Lung (tissue), 12 donors: ENCODE results near the gene CAP2. TPM values are rescaled to one million over a fixed set of nuclear protein-coding genes. Genes with fewer than 3 reads are reported as not detected.
"Not testable (repeated sequence)": the region's sequence is repeated elsewhere in the genome, so short reads cannot be mapped to it uniquely, and the experiment has no call there.

Experiments
- ATAC-seq: fragments of 200-7000 bp; cut with Tn5 transposase; one replicate; pipeline ENCODE4 v1.9.1; 2020; ENCODE audit warnings: moderate number of reproducible peaks; ENCODE audit not compliant: insufficient read depth, low FRiP score
- DNase-seq, 3 donors: peaks; one replicate each; pipeline ENCODE4 v3.0.0-alpha.2; 2013 to 2017
- H3K27ac ChIP-seq, 2 donors: one replicate each; pipeline ENCODE4 v1.5.1; 2013; ENCODE audit warnings: mild to moderate bottlenecking in 2 of 2, moderate library complexity in 2 of 2, control low read depth in 1 of 2, inconsistent platforms in 1 of 2, low read depth in 1 of 2, low read length in 1 of 2
- H3K27me3 ChIP-seq, 3 donors: one replicate each; pipeline ENCODE4 v1.5.1; 2013; ENCODE audit warnings: low read length in 2 of 3; ENCODE audit not compliant: control insufficient read depth in 3 of 3, insufficient read depth in 3 of 3
- H3K36me3 ChIP-seq, 4 donors: one replicate each; pipeline ENCODE4 v1.5.1; 2013; ENCODE audit warnings: low read length in 4 of 4, mild to moderate bottlenecking in 1 of 4, moderate library complexity in 1 of 4; ENCODE audit not compliant: control insufficient read depth in 4 of 4, insufficient read depth in 4 of 4
- H3K4me1 ChIP-seq, 5 donors: one replicate each; pipeline ENCODE4 v1.5.1; 2013; ENCODE audit warnings: low read length in 5 of 5, mild to moderate bottlenecking in 2 of 5, moderate library complexity in 1 of 5; ENCODE audit not compliant: control insufficient read depth in 5 of 5, insufficient read depth in 5 of 5
- H3K4me3 ChIP-seq: one replicate; pipeline ENCODE4 v1.5.1; 2013; ENCODE audit warnings: mild to moderate bottlenecking, control low read depth, moderate library complexity
- H3K9ac ChIP-seq, 2 donors: one replicate each; pipeline ENCODE4 v1.5.1; 2013; ENCODE audit warnings: low read length in 2 of 2, control low read depth in 1 of 2; ENCODE audit not compliant: insufficient read depth in 1 of 2
- H3K9me3 ChIP-seq, 4 donors: one replicate each; pipeline ENCODE4 v1.5.1; 2013; ENCODE audit warnings: low read length in 3 of 4, mild to moderate bottlenecking in 1 of 4, moderate library complexity in 1 of 4; ENCODE audit not compliant: control insufficient read depth in 4 of 4, insufficient read depth in 3 of 4
- WGBS, 2 donors: extraction: QIAGEN DNeasy Blood & Tissue Kit; methylation state at CpG; one replicate each; pipeline ENCODE4 v1.1.7; 2013; 5-methylcytosine and 5-hydroxymethylcytosine counted together
- polyA plus RNA-seq, 2 donors: library from polyadenylated mRNA; stranded (reverse); fragments of 200-250 nt; gene quantifications; one replicate each; pipeline ENCODE4 v1.2.1, GENCODE V29; 2013
- total RNA-seq, 2 donors: library from RNA; depleted of rRNA in 1 of 2; stranded (reverse); fragments of >200 nt in 1 of 2; gene quantifications; one replicate each; pipeline ENCODE4 v1.2.1, GENCODE V29; 2014 to 2021
- TF ChIP-seq, protein P1 (sequence below): IDR thresholded peaks from 2 replicates; pipeline ENCODE4 v1.5.1; 2012; ENCODE audit warnings: mild to moderate bottlenecking; ENCODE audit errors: control extremely low read depth, extremely low read depth
- donor health status: control.
- donor health status: control.
- donor health status: Bipolar disorder and iron deficiency.
- donor health status: healthy.
- donor health status: DM: yes; HTN: yes; CAD: no.

Gene CAP2
- total and polyA plus RNA-seq, 4 donors, result 2.0 to 5.7 (median 3.4) TPM

GRCh38 chr6:17410281-17410680, 16.9 kb downstream of the CAP2 start:
- no peak for ATAC-seq
- Histone ChIP-seq H3K9ac (no peak overlapping the region), H3K27me3 (no peaks in the 10 kb centered on the region), H3K4me3 (no peak overlapping the region), H3K27ac (no peak overlapping the region), H3K36me3 (no peaks in the 10 kb centered on the region), H3K4me1 (peaks cover 0 to 4% (median 0%) of the 10 kb centered on the region in 5 donors), H3K9me3 (no peaks in the 10 kb centered on the region)
- WGBS, 2 donors, result 96 to 98% methylated on average over 4 of the region's 4 CpGs
- no peak for DNase-seq
- TF ChIP-seq, protein P1, sequence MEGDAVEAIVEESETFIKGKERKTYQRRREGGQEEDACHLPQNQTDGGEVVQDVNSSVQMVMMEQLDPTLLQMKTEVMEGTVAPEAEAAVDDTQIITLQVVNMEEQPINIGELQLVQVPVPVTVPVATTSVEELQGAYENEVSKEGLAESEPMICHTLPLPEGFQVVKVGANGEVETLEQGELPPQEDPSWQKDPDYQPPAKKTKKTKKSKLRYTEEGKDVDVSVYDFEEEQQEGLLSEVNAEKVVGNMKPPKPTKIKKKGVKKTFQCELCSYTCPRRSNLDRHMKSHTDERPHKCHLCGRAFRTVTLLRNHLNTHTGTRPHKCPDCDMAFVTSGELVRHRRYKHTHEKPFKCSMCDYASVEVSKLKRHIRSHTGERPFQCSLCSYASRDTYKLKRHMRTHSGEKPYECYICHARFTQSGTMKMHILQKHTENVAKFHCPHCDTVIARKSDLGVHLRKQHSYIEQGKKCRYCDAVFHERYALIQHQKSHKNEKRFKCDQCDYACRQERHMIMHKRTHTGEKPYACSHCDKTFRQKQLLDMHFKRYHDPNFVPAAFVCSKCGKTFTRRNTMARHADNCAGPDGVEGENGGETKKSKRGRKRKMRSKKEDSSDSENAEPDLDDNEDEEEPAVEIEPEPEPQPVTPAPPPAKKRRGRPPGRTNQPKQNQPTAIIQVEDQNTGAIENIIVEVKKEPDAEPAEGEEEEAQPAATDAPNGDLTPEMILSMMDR, result no peak

GRCh38 chr6:17413313-17413750, 19.9 kb downstream of the CAP2 start:
- Histone ChIP-seq H3K9me3 (no peaks in the 10 kb centered on the region), H3K27ac (no peak overlapping the region), H3K9ac (no peak overlapping the region), H3K4me1 (peaks cover 0 to 7% (median 3%) of the 10 kb centered on the region in 5 donors), H3K27me3 (no peaks in the 10 kb centered on the region), H3K36me3 (no peaks in the 10 kb centered on the region), H3K4me3 (no peak overlapping the region)
- DNase-seq, result no peak
- WGBS, 2 donors, result 75 to 83% methylated on average over 5 of the region's 5 CpGs
- TF ChIP-seq, protein P1, result no peak
- no peak for ATAC-seq

- H3K9me3 ChIP-seq, H3K27ac ChIP-seq, H3K9ac ChIP-seq, H3K36me3 ChIP-seq, H3K4me3 ChIP-seq, DNase-seq, H3K27me3 ChIP-seq, H3K4me1 ChIP-seq, ATAC-seq: not testable (repeated sequence)
- WGBS, 2 donors, result 93 to 100% methylated on average over 1 of the region's 1 CpG
These were observed 21.0 kb downstream of the CAP2 start for GRCh38 chr6:17414395-17414794.

GRCh38 chr6:17415321-17415720, 21.9 kb downstream of the CAP2 start:
- 96 to 97% methylated on average over 2 of the region's 2 CpGs for WGBS, 2 donors
- H3K27me3 ChIP-seq, result no peaks in the 10 kb centered on the region
- no peaks in the 10 kb centered on the region for H3K9me3 ChIP-seq
- no peak overlapping the region for H3K4me3 ChIP-seq
- TF ChIP-seq, protein P1, result no peak
- H3K9ac ChIP-seq, result no peak overlapping the region
- DNase-seq, result no peak
- ATAC-seq, result no peak
- H3K36me3 ChIP-seq, result no peaks in the 10 kb centered on the region
- H3K4me1 ChIP-seq, result peaks cover 0 to 8% (median 3%) of the 10 kb centered on the region in 5 donors
- H3K27ac ChIP-seq, result no peak overlapping the region
